ENCODE data around the gene THSD4. TPM values are rescaled to one million over a fixed set of nuclear protein-coding genes. Genes with fewer than 3 reads are reported as not detected.

THSD4 gene
- total RNA-seq, 1 donor = 50.9 TPM

- no peak for DNase-seq (ENCODE audit: low read depth)
- TF ChIP-seq CTCF (IDR thresholded peaks at IDR 0.05; ENCODE audit: insufficient read depth, low read length) = no peak
- no peak overlapping the region for H3K4me3 ChIP-seq (ENCODE audit: low read depth, low read length)
These were observed 127.0 kb downstream of the THSD4 start for GRCh38 chr15:71242292-71242691.

- DNase-seq (ENCODE audit: low read depth) = no peak
- TF ChIP-seq CTCF (IDR thresholded peaks at IDR 0.05; ENCODE audit: insufficient read depth, low read length) = no peak
- no peak overlapping the region for H3K4me3 ChIP-seq (ENCODE audit: low read depth, low read length)
These were observed 129.0 kb downstream of the THSD4 start for GRCh38 chr15:71244250-71244649.

GRCh38 chr15:71245588-71245987, 130.3 kb downstream of the THSD4 start:
- no peak for TF ChIP-seq CTCF (IDR thresholded peaks at IDR 0.05; ENCODE audit: insufficient read depth, low read length)
- DNase-seq (ENCODE audit: low read depth) = no peak
- no peak overlapping the region for H3K4me3 ChIP-seq (ENCODE audit: low read depth, low read length)

- no peak overlapping the region for H3K4me3 ChIP-seq (ENCODE audit: low read depth, low read length)
- no peak for DNase-seq (ENCODE audit: low read depth)
- TF ChIP-seq CTCF (IDR thresholded peaks at IDR 0.05; ENCODE audit: insufficient read depth, low read length) = no peak
These were observed 133.1 kb downstream of the THSD4 start for GRCh38 chr15:71248386-71248785.

GRCh38 chr15:71249986-71250385, 134.7 kb downstream of the THSD4 start:
- TF ChIP-seq CTCF (IDR thresholded peaks at IDR 0.05; ENCODE audit: insufficient read depth, low read length) = no peak
- no peak for DNase-seq (ENCODE audit: low read depth)
- H3K4me3 ChIP-seq (ENCODE audit: low read depth, low read length) = no peak overlapping the region

- DNase-seq (ENCODE audit: low read depth) = peak; percentile 52
- no peak for TF ChIP-seq CTCF (IDR thresholded peaks at IDR 0.05; ENCODE audit: insufficient read depth, low read length)
- no peak overlapping the region for H3K4me3 ChIP-seq (ENCODE audit: low read depth, low read length)
These were observed 135.8 kb downstream of the THSD4 start for GRCh38 chr15:71250936-71251583.

GRCh38 chr15:71251584-71252043, 136.3 kb downstream of the THSD4 start:
- H3K4me3 ChIP-seq (ENCODE audit: low read depth, low read length) = no peak overlapping the region
- DNase-seq (ENCODE audit: low read depth) = no peak
- TF ChIP-seq CTCF (IDR thresholded peaks at IDR 0.05; ENCODE audit: insufficient read depth, low read length) = no peak

Measured in fibroblast of the aortic adventitia (primary cell).